A549 (cell line): ENCODE results near the gene GNB1L. TPM values are rescaled to one million over a fixed set of nuclear protein-coding genes. Genes with fewer than 3 reads are reported as not detected.
A peak's percentile ranks its signal among the peaks of the same experiment; 100 is the strongest.

Experiments
- ATAC-seq, 2 experiments: fragments of 200-7000 bp in 1 of 2; fragments of >200 bp in 1 of 2; cut with Nextera tagmentation in 1 of 2; cut with Tn5 transposase in 1 of 2; 3 replicates each; pipeline versions ENCODE4 v1.8.0 to v1.9.1; 2018 to 2020; ENCODE audit warnings: mild to moderate bottlenecking in 1 of 2, moderate library complexity in 1 of 2
- CTCF ChIA-PET: fragments of 300-600 bp; sonication (Branson Sonifier 250); formaldehyde crosslinking; extraction: SDS; loops from one replicate; lab custom pipeline; 2021; ENCODE audit warnings: antibody characterized with exemption, inconsistent platforms; lab: Yijun Ruan, JAX
- POLR2A ChIA-PET: fragments of 350-600 bp; formaldehyde crosslinking; extraction: SDS; loops from one replicate; lab custom pipeline; 2021; ENCODE audit warnings: antibody characterized with exemption, inconsistent platforms; lab: Yijun Ruan, JAX
- DNase-seq, 2 experiments: peaks; one replicate each; pipeline versions ENCODE4 v3.0.0 to v3.0.0-alpha.2; 2011 to 2016; ENCODE audit warnings: low read depth in 1 of 2, low spot score in 1 of 2
- FAIRE-seq: peaks from 2 replicates; lab custom pipeline; 2011; peaks lifted over from hg19 to GRCh38; lab: Jason Lieb, UNC
- H3K27ac ChIP-seq, 2 experiments: fragments of >200 bp; sonication (Bioruptor Twin); formaldehyde crosslinking; 3 replicates each; pipeline ENCODE4 v1.5.1; 2016 to 2017
- H3K4me1 ChIP-seq: fragments of >200 bp; sonication (Bioruptor Twin); formaldehyde crosslinking; 3 replicates; pipeline ENCODE4 v1.6.1; 2016
- H3K4me2 ChIP-seq: fragments of >200 bp; sonication (Bioruptor Twin); formaldehyde crosslinking; 3 replicates; pipeline ENCODE4 v1.6.1; 2016
- H3K4me3 ChIP-seq: fragments of >200 bp; sonication (Bioruptor Twin); formaldehyde crosslinking; 3 replicates; pipeline ENCODE4 v1.5.1; 2016
- H3K9me3 ChIP-seq: fragments of >200 bp; sonication (Bioruptor Twin); formaldehyde crosslinking; 3 replicates; pipeline ENCODE4 v1.6.1; 2016
- CEBPB ChIP-seq, 2 experiments: fragments of >200 bp in 1 of 2; sonication (Bioruptor Twin) in 1 of 2; formaldehyde crosslinking in 1 of 2; IDR thresholded peaks; 2 replicates each; pipeline ENCODE4 v1.6.1; 2012 to 2016
- CHD2 ChIP-seq: fragments of 150-350 bp; IDR thresholded peaks from 2 replicates; pipeline ENCODE4 v1.6.1; 2014; ENCODE audit warnings: low read length; ENCODE audit not compliant: partially characterized antibody
- EHF ChIP-seq: fragments of 250-450 bp; sonication (Bioruptor Pico); IDR thresholded peaks from 2 replicates; pipeline ENCODE4 v1.5.0; 2020; ENCODE audit warnings: mild to moderate bottlenecking
- EHMT2 ChIP-seq: fragments of 200-600 bp; sonication (generic); IDR thresholded peaks from 2 replicates; pipeline ENCODE4 v1.6.1; 2016; ENCODE audit warnings: antibody characterized with exemption, low read depth, mild to moderate bottlenecking, moderate library complexity
- ESRRA ChIP-seq: fragments of 150-350 bp; IDR thresholded peaks from 2 replicates; pipeline ENCODE4 v1.6.1; 2014; ENCODE audit warnings: mild to moderate bottlenecking, low read length, borderline replicate concordance
- FOSB ChIP-seq: fragments of 250-450 bp; sonication (Bioruptor Pico); IDR thresholded peaks from 2 replicates; pipeline ENCODE4 v1.5.0; 2020; ENCODE audit warnings: mild to moderate bottlenecking, moderate library complexity
- GATA3 ChIP-seq: IDR thresholded peaks from 2 replicates; pipeline ENCODE4 v1.6.1; 2012; ENCODE audit warnings: borderline replicate concordance
- HDAC2 ChIP-seq: fragments of 200-600 bp; sonication (generic); IDR thresholded peaks from 2 replicates; pipeline ENCODE4 v1.6.1; 2016
- HEYL ChIP-seq: fragments of 250-450 bp; sonication (Bioruptor Pico); IDR thresholded peaks from 2 replicates; pipeline ENCODE4 v1.8.0; 2021; ENCODE audit warnings: mild to moderate bottlenecking, moderate library complexity
- HOXA7 ChIP-seq: fragments of 250-450 bp; sonication (Bioruptor Pico); IDR thresholded peaks from 2 replicates; pipeline ENCODE4 v1.5.0; 2020; ENCODE audit warnings: mild to moderate bottlenecking, moderate library complexity
- JUN ChIP-seq, 2 experiments: fragments of >200 bp; sonication (Bioruptor Twin); formaldehyde crosslinking; IDR thresholded peaks; 2 replicates in 1 of 2; 3 replicates in 1 of 2; pipeline ENCODE4 v1.6.1; 2016 to 2017
- JUNB ChIP-seq: fragments of >200 bp; sonication (Bioruptor Twin); formaldehyde crosslinking; IDR thresholded peaks from 2 replicates; pipeline ENCODE4 v1.6.1; 2016
- KDM5A ChIP-seq: fragments of 200-600 bp; sonication (generic); IDR thresholded peaks from 2 replicates; pipeline ENCODE4 v1.6.1; 2016; ENCODE audit warnings: antibody characterized with exemption, mild to moderate bottlenecking
- MAZ ChIP-seq: fragments of 150-350 bp; IDR thresholded peaks from 2 replicates; pipeline ENCODE4 v1.6.1; 2014; ENCODE audit warnings: antibody characterized with exemption, low read depth, low read length, borderline replicate concordance
- MYC ChIP-seq: IDR thresholded peaks from 2 replicates; pipeline ENCODE4 v1.6.1; 2012; ENCODE audit warnings: mild to moderate bottlenecking, inconsistent platforms, low read length, improper control_type of control experiment, borderline replicate concordance
- NFE2L2 ChIP-seq: fragments of 150-350 bp; conservative IDR thresholded peaks from 2 replicates; pipeline ENCODE4 v1.6.1; 2014; ENCODE audit warnings: low read length
- NPAS2 ChIP-seq: fragments of 250-450 bp; sonication (Bioruptor Pico); IDR thresholded peaks from 2 replicates; pipeline ENCODE4 v1.8.0; 2022; ENCODE audit warnings: mild to moderate bottlenecking, moderate library complexity, borderline replicate concordance
- NR3C1 ChIP-seq: fragments of >200 bp; sonication (Bioruptor Twin); formaldehyde crosslinking; IDR thresholded peaks from 3 replicates; pipeline ENCODE4 v1.6.1; 2017
- POLR2A ChIP-seq: IDR thresholded peaks from 2 replicates; pipeline ENCODE4 v1.6.1; 2012; ENCODE audit warnings: mild to moderate bottlenecking, low read length
- RAD21 ChIP-seq, 2 experiments: fragments of >200 bp in 1 of 2; sonication (Bioruptor Twin) in 1 of 2; formaldehyde crosslinking in 1 of 2; IDR thresholded peaks in 1 of 2; conservative IDR thresholded peaks in 1 of 2; 2 replicates in 1 of 2; 3 replicates in 1 of 2; pipeline ENCODE4 v1.6.1; 2012 to 2018; ENCODE audit warnings: inconsistent platforms in 1 of 2
- RARB ChIP-seq: fragments of 250-450 bp; sonication (Bioruptor Pico); IDR thresholded peaks from 2 replicates; pipeline ENCODE4 v1.8.0; 2021; ENCODE audit warnings: mild to moderate bottlenecking, moderate library complexity
- RFX5 ChIP-seq: fragments of 450-650 bp; IDR thresholded peaks from 2 replicates; pipeline ENCODE4 v1.7.1; 2014; ENCODE audit warnings: antibody characterized with exemption, mild to moderate bottlenecking, moderate library complexity
- RNF2 ChIP-seq: fragments of 200-600 bp; sonication (generic); IDR thresholded peaks from 2 replicates; pipeline ENCODE4 v1.6.1; 2016; ENCODE audit warnings: low read depth, mild to moderate bottlenecking, antibody characterized with exemption, moderate library complexity, borderline replicate concordance
- SMC3 ChIP-seq: fragments of >200 bp; sonication (Bioruptor Twin); formaldehyde crosslinking; IDR thresholded peaks from 3 replicates; pipeline ENCODE4 v1.6.1; 2018; ENCODE audit warnings: inconsistent platforms
- TFCP2L1 ChIP-seq: fragments of 250-450 bp; sonication (Bioruptor Pico); IDR thresholded peaks from 2 replicates; pipeline ENCODE4 v1.5.0; 2021; ENCODE audit warnings: mild to moderate bottlenecking
- ZC3H11A ChIP-seq: fragments of 450-650 bp; IDR thresholded peaks from 2 replicates; pipeline ENCODE4 v1.6.1; 2014; ENCODE audit warnings: antibody characterized with exemption, mild to moderate bottlenecking
- ZFP36 ChIP-seq: fragments of 450-650 bp; IDR thresholded peaks from 2 replicates; pipeline ENCODE4 v1.6.1; 2014; ENCODE audit warnings: borderline replicate concordance; ENCODE audit not compliant: partially characterized antibody
- ZNF302 ChIP-seq: fragments of 250-450 bp; sonication (Bioruptor Pico); IDR thresholded peaks from 2 replicates; pipeline ENCODE4 v1.9.0; 2021; ENCODE audit warnings: inconsistent platforms, mild to moderate bottlenecking, moderate library complexity
- ZSCAN20 ChIP-seq: fragments of 250-450 bp; sonication (Bioruptor Pico); IDR thresholded peaks from 2 replicates; pipeline ENCODE4 v1.8.0; 2022; ENCODE audit warnings: mild to moderate bottlenecking, moderate library complexity
- WGBS: methylation state at CpG from one replicate; pipeline ENCODE4 v1.1.6; 2017; ENCODE audit errors: missing lambda C conversion rate; 5-methylcytosine and 5-hydroxymethylcytosine counted together
- polyA minus RNA-seq: library from RNA; depleted of rRNA, polyadenylated mRNA; stranded (reverse); fragments of >200 nt; gene quantifications from 2 replicates; pipeline ENCODE4 v1.2.3, GENCODE V29; 2011; rRNA and poly(A)+ RNA removed
- polyA plus RNA-seq, 4 experiments: library from polyadenylated mRNA; depleted of rRNA in 3 of 4; stranded (reverse); fragments of >200 nt; fragmentation: RNase III in 1 of 4; extraction: RNeasy Plus Mini Kit Qiagen cat#74134 plus additional on column Dnase treatment in 1 of 4; gene quantifications; 2 replicates in 3 of 4; 3 replicates in 1 of 4; pipeline ENCODE4 v1.2.3, GENCODE V29; 2011 to 2017
- TF ChIP-seq, protein P1 (sequence below): fragments of 450-650 bp; IDR thresholded peaks from 2 replicates; pipeline ENCODE4 v1.6.1; 2014; ENCODE audit warnings: antibody characterized with exemption
- TF ChIP-seq, protein P2 (sequence below): IDR thresholded peaks from 2 replicates; pipeline ENCODE4 v1.6.1; 2012; ENCODE audit warnings: low read depth, borderline replicate concordance
- TF ChIP-seq, protein P3 (sequence below): IDR thresholded peaks from 2 replicates; pipeline ENCODE4 v1.6.1; 2012
- TF ChIP-seq, protein P4 (sequence below): fragments of >200 bp; sonication (Bioruptor Twin); formaldehyde crosslinking; IDR thresholded peaks from 3 replicates; pipeline ENCODE4 v1.5.1; 2016
- TF ChIP-seq, protein P5 (sequence below): fragments of 250-450 bp; sonication (Bioruptor Pico); IDR thresholded peaks from 2 replicates; pipeline ENCODE4 v1.5.0; 2020; ENCODE audit warnings: low read depth, mild to moderate bottlenecking, moderate library complexity
- TF ChIP-seq, protein P6 (sequence below): IDR thresholded peaks from 2 replicates; pipeline ENCODE4 v1.6.1; 2012

GNB1L gene, protein sequence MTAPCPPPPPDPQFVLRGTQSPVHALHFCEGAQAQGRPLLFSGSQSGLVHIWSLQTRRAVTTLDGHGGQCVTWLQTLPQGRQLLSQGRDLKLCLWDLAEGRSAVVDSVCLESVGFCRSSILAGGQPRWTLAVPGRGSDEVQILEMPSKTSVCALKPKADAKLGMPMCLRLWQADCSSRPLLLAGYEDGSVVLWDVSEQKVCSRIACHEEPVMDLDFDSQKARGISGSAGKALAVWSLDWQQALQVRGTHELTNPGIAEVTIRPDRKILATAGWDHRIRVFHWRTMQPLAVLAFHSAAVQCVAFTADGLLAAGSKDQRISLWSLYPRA
- polyA plus RNA-seq (2011; rRNA removed), result 1.6 and 1.8 TPM in 2 replicates
- 11.3 and 16.1 TPM in 2 replicates for polyA plus RNA-seq (2012; cell fraction: cytosol; rRNA removed)
- polyA plus RNA-seq (2012; cell fraction: nucleus; rRNA removed), result 14.3 and 27.3 TPM in 2 replicates
- polyA plus RNA-seq (2017; fragmentation: RNase III; extraction: RNeasy Plus Mini Kit Qiagen cat#74134 plus additional on column Dnase treatment), result 8.2 to 10.3 TPM (median 8.9 TPM) in 3 replicates
- 0.45 and 0.58 TPM in 2 replicates for polyA minus RNA-seq

DNA sequence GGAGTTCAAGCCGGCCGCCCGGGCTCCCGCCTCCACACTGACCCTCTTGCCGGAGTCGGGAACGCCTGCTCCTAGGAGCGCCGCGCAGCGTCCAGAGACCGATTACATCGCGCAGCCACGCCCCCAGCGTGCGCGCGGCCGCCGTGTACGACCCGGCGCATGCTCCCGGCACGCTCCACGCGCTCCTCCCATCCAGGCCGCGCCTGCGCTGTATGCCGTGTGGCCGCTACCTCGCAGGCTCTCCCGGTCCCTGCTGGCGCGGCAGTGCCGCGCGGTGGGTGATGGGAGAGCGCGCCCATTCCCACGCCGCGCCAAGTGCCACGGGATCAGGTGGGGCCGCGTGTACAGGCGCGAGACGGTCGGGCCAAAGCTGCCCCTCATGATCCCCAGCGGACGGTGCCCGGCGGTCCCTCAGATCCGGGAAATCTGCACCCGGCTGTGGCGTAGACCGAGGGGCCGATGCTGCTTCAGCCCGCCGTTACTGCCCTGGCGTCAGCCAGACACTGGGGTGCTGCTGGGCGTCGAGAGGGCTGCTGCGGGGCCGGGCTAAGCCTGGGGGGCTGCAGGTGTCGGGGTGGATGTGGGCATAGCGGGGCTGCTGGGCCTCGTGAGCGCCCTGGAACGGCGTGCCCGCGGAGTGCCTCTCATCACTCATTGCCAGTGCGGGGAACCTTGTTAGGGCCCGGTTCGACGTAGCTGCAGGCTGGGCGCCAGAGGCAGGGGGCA is at the start of gene GNB1L, which contains the start of gene RTL10:
TSS of gene GNB1L (minus strand) at position 97 of the 726 bp plus-strand sequence. CDS start 33,519 bp downstream, outside the sequence.
TSS of gene RTL10 (minus strand) at position 97 of the 726 bp plus-strand sequence. CDS start 2,613 bp downstream, outside the sequence.
- Histone ChIP-seq H3K4me3 (peak within 1 kb of the TSS; percentile 76), H3K27ac (peak within 1 kb of the TSS; percentile 94 to 98), H3K4me1 (peaks cover 21% of the 10 kb centered on the region; the same call in 2 of the 3 replicates), H3K4me2 (peak within 1 kb of the TSS; percentile 99), H3K9me3 (no peaks in the 10 kb centered on the region)
- POLR2A ChIA-PET, result interaction anchor here (0.9 to 1.6 kb wide), 2 partner anchors 12 to 26 kb away, joined by 4 to 6 read pairs; no protein-coding TSS in a partner anchor
- WGBS, result 3% methylated on average over 6 of the region's 81 CpGs
- ATAC-seq (peak; percentile 91 to 94), FAIRE-seq (no peak), DNase-seq (peak; percentile 81 to 95)
- CTCF ChIA-PET, result interaction anchor here (0.6 to 2.3 kb wide), 10 partner anchors 8 to 167 kb away, joined by 3 to 9 read pairs (median 4); no protein-coding TSS in a partner anchor
- TF ChIP-seq RARB (CRISPR knock-in tag) (no peak), JUNB (no peak), HDAC2 (no peak), HOXA7 (no peak), NPAS2 (CRISPR knock-in tag) (no peak), RFX5 (no peak), RNF2 (no peak), ZFP36 (no peak), CEBPB (IDR thresholded peaks at IDR 0.05) (no peak), TFCP2L1 (no peak), ESRRA (no peak), NFE2L2 (no peak), POLR2A (peak; percentile 75), JUN (IDR thresholded peaks at IDR 0.05) (peak in 1 of 2 experiments; percentile 72; a peak in 2 of 5 replicates), RAD21 (conservative IDR thresholded peaks at IDR 0.05 in 1 of 2, IDR thresholded peaks at IDR 0.05 in 1 of 2) (no peak; a peak in 1 of 5 replicates), NR3C1 (no peak), CHD2 (no peak), GATA3 (no peak), FOSB (no peak), SMC3 (peak; percentile 11; the same call in 1 of the 3 replicates), MAZ (no peak), EHF (CRISPR knock-in tag) (no peak), HEYL (CRISPR knock-in tag) (no peak), EHMT2 (no peak), KDM5A (no peak), ZNF302 (CRISPR knock-in tag) (no peak), MYC (no peak), ZC3H11A (no peak), ZSCAN20 (CRISPR knock-in tag) (no peak)
- TF ChIP-seq, protein P1, sequence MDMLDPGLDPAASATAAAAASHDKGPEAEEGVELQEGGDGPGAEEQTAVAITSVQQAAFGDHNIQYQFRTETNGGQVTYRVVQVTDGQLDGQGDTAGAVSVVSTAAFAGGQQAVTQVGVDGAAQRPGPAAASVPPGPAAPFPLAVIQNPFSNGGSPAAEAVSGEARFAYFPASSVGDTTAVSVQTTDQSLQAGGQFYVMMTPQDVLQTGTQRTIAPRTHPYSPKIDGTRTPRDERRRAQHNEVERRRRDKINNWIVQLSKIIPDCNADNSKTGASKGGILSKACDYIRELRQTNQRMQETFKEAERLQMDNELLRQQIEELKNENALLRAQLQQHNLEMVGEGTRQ, result 0 out of 2 replicates have a peak, but pooled peaks have one; percentile 17
- TF ChIP-seq, protein P2, sequence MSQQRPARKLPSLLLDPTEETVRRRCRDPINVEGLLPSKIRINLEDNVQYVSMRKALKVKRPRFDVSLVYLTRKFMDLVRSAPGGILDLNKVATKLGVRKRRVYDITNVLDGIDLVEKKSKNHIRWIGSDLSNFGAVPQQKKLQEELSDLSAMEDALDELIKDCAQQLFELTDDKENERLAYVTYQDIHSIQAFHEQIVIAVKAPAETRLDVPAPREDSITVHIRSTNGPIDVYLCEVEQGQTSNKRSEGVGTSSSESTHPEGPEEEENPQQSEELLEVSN, result peak; percentile 93
- TF ChIP-seq, protein P3, sequence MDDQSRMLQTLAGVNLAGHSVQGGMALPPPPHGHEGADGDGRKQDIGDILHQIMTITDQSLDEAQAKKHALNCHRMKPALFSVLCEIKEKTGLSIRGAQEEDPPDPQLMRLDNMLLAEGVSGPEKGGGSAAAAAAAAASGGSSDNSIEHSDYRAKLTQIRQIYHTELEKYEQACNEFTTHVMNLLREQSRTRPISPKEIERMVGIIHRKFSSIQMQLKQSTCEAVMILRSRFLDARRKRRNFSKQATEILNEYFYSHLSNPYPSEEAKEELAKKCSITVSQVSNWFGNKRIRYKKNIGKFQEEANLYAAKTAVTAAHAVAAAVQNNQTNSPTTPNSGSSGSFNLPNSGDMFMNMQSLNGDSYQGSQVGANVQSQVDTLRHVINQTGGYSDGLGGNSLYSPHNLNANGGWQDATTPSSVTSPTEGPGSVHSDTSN, result 0 out of 2 replicates have a peak, but pooled peaks have one; percentile 30
- TF ChIP-seq, protein P4, sequence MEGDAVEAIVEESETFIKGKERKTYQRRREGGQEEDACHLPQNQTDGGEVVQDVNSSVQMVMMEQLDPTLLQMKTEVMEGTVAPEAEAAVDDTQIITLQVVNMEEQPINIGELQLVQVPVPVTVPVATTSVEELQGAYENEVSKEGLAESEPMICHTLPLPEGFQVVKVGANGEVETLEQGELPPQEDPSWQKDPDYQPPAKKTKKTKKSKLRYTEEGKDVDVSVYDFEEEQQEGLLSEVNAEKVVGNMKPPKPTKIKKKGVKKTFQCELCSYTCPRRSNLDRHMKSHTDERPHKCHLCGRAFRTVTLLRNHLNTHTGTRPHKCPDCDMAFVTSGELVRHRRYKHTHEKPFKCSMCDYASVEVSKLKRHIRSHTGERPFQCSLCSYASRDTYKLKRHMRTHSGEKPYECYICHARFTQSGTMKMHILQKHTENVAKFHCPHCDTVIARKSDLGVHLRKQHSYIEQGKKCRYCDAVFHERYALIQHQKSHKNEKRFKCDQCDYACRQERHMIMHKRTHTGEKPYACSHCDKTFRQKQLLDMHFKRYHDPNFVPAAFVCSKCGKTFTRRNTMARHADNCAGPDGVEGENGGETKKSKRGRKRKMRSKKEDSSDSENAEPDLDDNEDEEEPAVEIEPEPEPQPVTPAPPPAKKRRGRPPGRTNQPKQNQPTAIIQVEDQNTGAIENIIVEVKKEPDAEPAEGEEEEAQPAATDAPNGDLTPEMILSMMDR, result no peak
- TF ChIP-seq, protein P5, sequence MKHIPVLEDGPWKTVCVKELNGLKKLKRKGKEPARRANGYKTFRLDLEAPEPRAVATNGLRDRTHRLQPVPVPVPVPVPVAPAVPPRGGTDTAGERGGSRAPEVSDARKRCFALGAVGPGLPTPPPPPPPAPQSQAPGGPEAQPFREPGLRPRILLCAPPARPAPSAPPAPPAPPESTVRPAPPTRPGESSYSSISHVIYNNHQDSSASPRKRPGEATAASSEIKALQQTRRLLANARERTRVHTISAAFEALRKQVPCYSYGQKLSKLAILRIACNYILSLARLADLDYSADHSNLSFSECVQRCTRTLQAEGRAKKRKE, result no peak
- TF ChIP-seq, protein P6, sequence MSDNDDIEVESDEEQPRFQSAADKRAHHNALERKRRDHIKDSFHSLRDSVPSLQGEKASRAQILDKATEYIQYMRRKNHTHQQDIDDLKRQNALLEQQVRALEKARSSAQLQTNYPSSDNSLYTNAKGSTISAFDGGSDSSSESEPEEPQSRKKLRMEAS, result peak; percentile 91
